Lower leg skin (tissue), 3 donors: ENCODE measurements around the gene EXOC1.

Source experiments
- POLR2A ChIP-seq, 2 donors: fragments of 450-650 bp; IDR thresholded peaks; one replicate each; pipeline ENCODE4 v1.6.1; 2016 to 2017; ENCODE audit warnings: antibody characterized with exemption in 2 of 2, mild to moderate bottlenecking in 1 of 2, moderate library complexity in 1 of 2
- TF ChIP-seq, protein P1 (sequence below), 3 donors: fragments of 450-650 bp; IDR thresholded peaks; one replicate each; pipeline ENCODE4 v1.5.1; 2016; ENCODE audit warnings: antibody characterized with exemption in 3 of 3, mild to moderate bottlenecking in 3 of 3, moderate library complexity in 2 of 3

DNA sequence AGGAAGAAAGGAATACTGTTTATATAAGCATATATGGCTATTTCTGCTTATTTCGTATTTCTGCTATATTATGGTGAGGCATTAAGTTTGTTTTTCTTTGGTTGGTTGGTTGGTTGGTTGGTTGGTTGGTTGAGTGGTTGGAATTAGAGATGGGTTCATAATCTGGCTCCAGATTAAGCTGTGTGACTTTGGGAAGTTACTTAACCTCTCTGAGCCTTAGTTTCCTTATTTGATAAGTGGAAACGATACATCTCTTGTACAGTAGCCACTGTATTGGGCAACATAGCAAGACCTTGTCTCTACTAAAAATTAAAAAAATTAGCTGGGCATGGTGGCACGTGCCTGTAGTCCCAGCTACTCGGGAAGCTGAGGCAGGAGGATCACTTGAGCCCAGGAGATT lies 49.2 kb downstream of the EXOC1 start:
- TF ChIP-seq, protein P1, sequence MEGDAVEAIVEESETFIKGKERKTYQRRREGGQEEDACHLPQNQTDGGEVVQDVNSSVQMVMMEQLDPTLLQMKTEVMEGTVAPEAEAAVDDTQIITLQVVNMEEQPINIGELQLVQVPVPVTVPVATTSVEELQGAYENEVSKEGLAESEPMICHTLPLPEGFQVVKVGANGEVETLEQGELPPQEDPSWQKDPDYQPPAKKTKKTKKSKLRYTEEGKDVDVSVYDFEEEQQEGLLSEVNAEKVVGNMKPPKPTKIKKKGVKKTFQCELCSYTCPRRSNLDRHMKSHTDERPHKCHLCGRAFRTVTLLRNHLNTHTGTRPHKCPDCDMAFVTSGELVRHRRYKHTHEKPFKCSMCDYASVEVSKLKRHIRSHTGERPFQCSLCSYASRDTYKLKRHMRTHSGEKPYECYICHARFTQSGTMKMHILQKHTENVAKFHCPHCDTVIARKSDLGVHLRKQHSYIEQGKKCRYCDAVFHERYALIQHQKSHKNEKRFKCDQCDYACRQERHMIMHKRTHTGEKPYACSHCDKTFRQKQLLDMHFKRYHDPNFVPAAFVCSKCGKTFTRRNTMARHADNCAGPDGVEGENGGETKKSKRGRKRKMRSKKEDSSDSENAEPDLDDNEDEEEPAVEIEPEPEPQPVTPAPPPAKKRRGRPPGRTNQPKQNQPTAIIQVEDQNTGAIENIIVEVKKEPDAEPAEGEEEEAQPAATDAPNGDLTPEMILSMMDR (IDR thresholded peaks at IDR 0.05), result no peak
- TF ChIP-seq POLR2A (IDR thresholded peaks at IDR 0.05), result no peak
